Keratinocyte (primary cell): ENCODE data around the gene APOBEC3F.

ENCODE experiments used
- CTCF ChIP-seq, 3 experiments: IDR thresholded peaks in 1 of 3; conservative IDR thresholded peaks in 1 of 3; optimal IDR thresholded peaks in 1 of 3; 2 replicates in 2 of 3; 3 replicates in 1 of 3; pipeline versions ENCODE3 to v1.5.1; 2011; ENCODE audit warnings: low read length in 3 of 3, mild to moderate bottlenecking in 3 of 3, moderate library complexity in 2 of 3, control low read depth in 1 of 3, inconsistent platforms in 1 of 3; ENCODE audit not compliant: insufficient read depth in 2 of 3; ENCODE audit errors: extremely low read depth in 1 of 3
- EZH2 ChIP-seq: IDR thresholded peaks from one replicate; pipeline ENCODE4 v1.6.1; 2012; ENCODE audit warnings: inconsistent platforms, mild to moderate bottlenecking, low read length, moderate library complexity

- TF ChIP-seq CTCF (optimal IDR thresholded peaks at IDR 0.05 in 1 of 3, IDR thresholded peaks at IDR 0.05 in 1 of 3, conservative IDR thresholded peaks at IDR 0.05 in 1 of 3; ENCODE audit: extremely low read depth in 1 of 3, insufficient read depth in 2 of 3, low read length in 3 of 3) (no peak), EZH2 (no peak)
These were observed 12.4 kb upstream of the APOBEC3F start for GRCh38 chr22:39028281-39028680.
